Stimulated activated CD4-positive, alpha-beta T cell treated with anti-CD3 and anti-CD28 coated beads, Interleukin-15, amount 100 ng/mL, for 48 hours (primary cell): ENCODE measurements around the gene KCNE2.
"Not testable (repeated sequence)": the region's sequence is repeated elsewhere in the genome, so short reads cannot be mapped to it uniquely, and the experiment has no call there.

Source experiments
- DNase-seq, 2 donors: peaks; one replicate each; pipeline ENCODE4 v3.0.0-alpha.2; 2020; ENCODE audit warnings: low read depth in 2 of 2

KCNE2 gene

GRCh38 chr21:34406676-34407075 lies 42.9 kb downstream of the KCNE2 start:
- DNase-seq: not testable (repeated sequence)

- DNase-seq: not testable (repeated sequence)
Observed at GRCh38 chr21:34407294-34407693, 43.5 kb downstream of the KCNE2 start.

GRCh38 chr21:34417448-34418077 lies 53.8 kb downstream of the KCNE2 start:
- not testable (repeated sequence) for DNase-seq
